Testis (tissue), 3 donors: ENCODE measurements around the gene PACSIN3. TPM values are rescaled to one million over a fixed set of nuclear protein-coding genes. Genes with fewer than 3 reads are reported as not detected.

Experiments
- DNase-seq: peaks from one replicate; pipeline ENCODE4 v3.0.0-alpha.2; 2019
- H3K27ac ChIP-seq, 2 donors: fragments of 200-600 bp; sonication (generic); one replicate each; pipeline ENCODE4 v1.5.1; 2019
- H3K27me3 ChIP-seq: fragments of 200-600 bp; sonication (generic); one replicate; pipeline ENCODE4 v1.5.1; 2019
- H3K36me3 ChIP-seq: fragments of 200-600 bp; sonication (generic); one replicate; pipeline ENCODE4 v1.5.1; 2017; ENCODE audit warnings: low read depth; ENCODE audit errors: missing control alignments
- H3K4me1 ChIP-seq: fragments of 200-600 bp; sonication (generic); one replicate; pipeline ENCODE4 v1.5.1; 2019
- H3K4me3 ChIP-seq, 2 donors: fragments of 200-600 bp; sonication (generic); one replicate each; pipeline ENCODE4 v1.5.1; 2017 to 2019
- H3K9me3 ChIP-seq: fragments of 200-600 bp; sonication (generic); one replicate; pipeline ENCODE4 v1.5.1; 2017
- CTCF ChIP-seq, 3 experiments: fragments of 450-650 bp in 2 of 3; fragments of 200-600 bp in 1 of 3; sonication (generic) in 1 of 3; IDR thresholded peaks; one replicate each; pipeline ENCODE4 v1.5.1; 2016 to 2019; ENCODE audit warnings: antibody characterized with exemption in 3 of 3, mild to moderate bottlenecking in 2 of 3, moderate library complexity in 1 of 3
- POLR2A ChIP-seq: fragments of 450-650 bp; IDR thresholded peaks from one replicate; pipeline ENCODE4 v1.6.1; 2017; ENCODE audit warnings: antibody characterized with exemption, mild to moderate bottlenecking, moderate library complexity
- WGBS, 2 donors: methylation state at CpG; one replicate each; pipeline ENCODE4 v1.1.5; 2018; 5-methylcytosine and 5-hydroxymethylcytosine counted together
- intact Hi-C: fragments of 100-400 bp; cut with DNase I; formaldehyde crosslinking; loops from one replicate; pipeline ENCODE4 v1.15.1; 2023; ENCODE audit warnings: low total_unique reads
- polyA plus RNA-seq: library from polyadenylated mRNA; stranded (reverse); fragments of 350-450 nt; fragmentation: Illumina TruSeq; extraction: RNeasy Lipid Tissue Mini Kit (QIAGEN cat#74804); gene quantifications from one replicate; pipeline ENCODE4 v1.2.3, GENCODE V29; 2014; ENCODE audit warnings: low read depth, low replicate concordance; ENCODE audit not compliant: insufficient read depth
- total RNA-seq, 2 donors: library from RNA; depleted of rRNA; stranded (reverse); fragments of >200 nt; gene quantifications; one replicate each; pipeline ENCODE4 v1.2.3, GENCODE V29; 2016

PACSIN3 gene
- total and polyA plus RNA-seq, 3 donors from 2014 or later = 10.8 to 12.0 (median 11.0) TPM

- TF ChIP-seq POLR2A (no peak), CTCF (IDR thresholded peaks at IDR 0.05) (no peak)
- Histone ChIP-seq H3K9me3 (no peaks in the 10 kb centered on the region), H3K4me1 (peaks cover 23% of the 10 kb centered on the region), H3K4me3 (peak overlapping the region; percentile 41 to 87), H3K36me3 (no peaks in the 10 kb centered on the region), H3K27ac (peak overlapping the region; percentile 90 to 97), H3K27me3 (no peaks in the 10 kb centered on the region)
- peak; percentile 40 for DNase-seq
- intact Hi-C loops = no loop called here
- 18 to 21% methylated on average over 12 of the region's 12 CpGs for WGBS, 2 donors
Observed at GRCh38 chr11:47216121-47216798, 30.0 kb upstream of the PACSIN3 start.

- Histone ChIP-seq H3K36me3 (no peaks in the 10 kb centered on the region), H3K4me1 (peaks cover 21% of the 10 kb centered on the region), H3K4me3 (peak overlapping the region; percentile 41 to 87), H3K9me3 (no peaks in the 10 kb centered on the region), H3K27me3 (no peaks in the 10 kb centered on the region), H3K27ac (peak overlapping the region; percentile 90 to 97)
- 4 to 7% methylated on average over 13 to 15 of the region's 15 CpGs for WGBS, 2 donors
- intact Hi-C loops = no loop called here
- TF ChIP-seq CTCF (IDR thresholded peaks at IDR 0.05) = no peak
- no peak for TF ChIP-seq POLR2A
- DNase-seq = no peak
Observed at GRCh38 chr11:47215366-47215910, 29.2 kb upstream of the PACSIN3 start.

GRCh38 chr11:47213950-47214565 lies 27.8 kb upstream of the PACSIN3 start:
- H3K4me3 ChIP-seq = peak overlapping the region; percentile 41 to 87
- H3K27me3 ChIP-seq = no peaks in the 10 kb centered on the region
- H3K4me1 ChIP-seq = peaks cover 17% of the 10 kb centered on the region
- DNase-seq = peak; percentile 95
- TF ChIP-seq POLR2A (no peak), CTCF (IDR thresholded peaks at IDR 0.05) (no peak)
- peak overlapping the region; percentile 90 to 97 for H3K27ac ChIP-seq
- H3K36me3 ChIP-seq = no peaks in the 10 kb centered on the region
- intact Hi-C loops = no loop called here
- 1 to 3% methylated on average over 20 of the region's 20 CpGs for WGBS, 2 donors
- H3K9me3 ChIP-seq = no peaks in the 10 kb centered on the region

- Histone ChIP-seq H3K36me3 (no peaks in the 10 kb centered on the region), H3K4me1 (peaks cover 17% of the 10 kb centered on the region), H3K4me3 (no peak overlapping the region), H3K9me3 (no peaks in the 10 kb centered on the region), H3K27ac (peak overlapping the region in 1 of 2 donors; percentile 90), H3K27me3 (no peaks in the 10 kb centered on the region)
- intact Hi-C loops = no loop called here
- TF ChIP-seq CTCF (IDR thresholded peaks at IDR 0.05) (no peak), POLR2A (no peak)
- WGBS, 2 donors = 92 to 93% methylated on average over 11 to 12 of the region's 12 CpGs
- no peak for DNase-seq
Observed at GRCh38 chr11:47212938-47213337, 26.7 kb upstream of the PACSIN3 start.
